ENCODE measurements around the gene MND1.

DNA sequence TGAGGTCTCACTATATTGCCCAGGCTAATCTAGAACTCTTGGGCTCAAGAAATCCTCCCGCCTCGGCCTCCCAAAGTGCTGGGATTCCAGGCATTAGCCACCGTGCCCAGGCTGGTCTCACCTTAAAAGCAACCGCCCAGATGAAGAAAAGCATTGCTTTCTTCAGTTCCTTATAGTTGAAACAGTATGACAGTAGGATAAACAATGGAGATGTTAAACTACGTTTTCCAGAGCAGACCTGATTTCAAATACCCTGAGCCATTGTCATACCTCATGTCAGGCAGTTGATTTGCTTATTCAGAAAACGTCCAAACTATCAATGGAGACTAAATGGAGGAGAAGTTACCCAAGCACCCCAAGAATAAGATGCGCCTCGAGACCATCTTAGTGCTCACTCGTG lies 95.3 kb downstream of the MND1 start:
- no peak for TF ChIP-seq TOX (CRISPR knock-in tag; IDR thresholded peaks at IDR 0.05; ENCODE audit: borderline replicate concordance)
- no peak for TF ChIP-seq ARNTL (CRISPR knock-in tag; IDR thresholded peaks at IDR 0.05; ENCODE audit: borderline replicate concordance, low read depth)
- TF ChIP-seq, protein P1, sequence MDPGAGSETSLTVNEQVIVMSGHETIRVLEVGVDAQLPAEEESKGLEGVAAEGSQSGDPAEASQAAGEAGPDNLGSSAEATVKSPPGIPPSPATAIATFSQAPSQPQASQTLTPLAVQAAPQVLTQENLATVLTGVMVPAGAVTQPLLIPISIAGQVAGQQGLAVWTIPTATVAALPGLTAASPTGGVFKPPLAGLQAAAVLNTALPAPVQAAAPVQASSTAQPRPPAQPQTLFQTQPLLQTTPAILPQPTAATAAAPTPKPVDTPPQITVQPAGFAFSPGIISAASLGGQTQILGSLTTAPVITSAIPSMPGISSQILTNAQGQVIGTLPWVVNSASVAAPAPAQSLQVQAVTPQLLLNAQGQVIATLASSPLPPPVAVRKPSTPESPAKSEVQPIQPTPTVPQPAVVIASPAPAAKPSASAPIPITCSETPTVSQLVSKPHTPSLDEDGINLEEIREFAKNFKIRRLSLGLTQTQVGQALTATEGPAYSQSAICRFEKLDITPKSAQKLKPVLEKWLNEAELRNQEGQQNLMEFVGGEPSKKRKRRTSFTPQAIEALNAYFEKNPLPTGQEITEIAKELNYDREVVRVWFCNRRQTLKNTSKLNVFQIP (CRISPR knock-in tag; IDR thresholded peaks at IDR 0.05; ENCODE audit: borderline replicate concordance, low read depth): no peak
